ENCODE results near the gene C22orf15.

DNA sequence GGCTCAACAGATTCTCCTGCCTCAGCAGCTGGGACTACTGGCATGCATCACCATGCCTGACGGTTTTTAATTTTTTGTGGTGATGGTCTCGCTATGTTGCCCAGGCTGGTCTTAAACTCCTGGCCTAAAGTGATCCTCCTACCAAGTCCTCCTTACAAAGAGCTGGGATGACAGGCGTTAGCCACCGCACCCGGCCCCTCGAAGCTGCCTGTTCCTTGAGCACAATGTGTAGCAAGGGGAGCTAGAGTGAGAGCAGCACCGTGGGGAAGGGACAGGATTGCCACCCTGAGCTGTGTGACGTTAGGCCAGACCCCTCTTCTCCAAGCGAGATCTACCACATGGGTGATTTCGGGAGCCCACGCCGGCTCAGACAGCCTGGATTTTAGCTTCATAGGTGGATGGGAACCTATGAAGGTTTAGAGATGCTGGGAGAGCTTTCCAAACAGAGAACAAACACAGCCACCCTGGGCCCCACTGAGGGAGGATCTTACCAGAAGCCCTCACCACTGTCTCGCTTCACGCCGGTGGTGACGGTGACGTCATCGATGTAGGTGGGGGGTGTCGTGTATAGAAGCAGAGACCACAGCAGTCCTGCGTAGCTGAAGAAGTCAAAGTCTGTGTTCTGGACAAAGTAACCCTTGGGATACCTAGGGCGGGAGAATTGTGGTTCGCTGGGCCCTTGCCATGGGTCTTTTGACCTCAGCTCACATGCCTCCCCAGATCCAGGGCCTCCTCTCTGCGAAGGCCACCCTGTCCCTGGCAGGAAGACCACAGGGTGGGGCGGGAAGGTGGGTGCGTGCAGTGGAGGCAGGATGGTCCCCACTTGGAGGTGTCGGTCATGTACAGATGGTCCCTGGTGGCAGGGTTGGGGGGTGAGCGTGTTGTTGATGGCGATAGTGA is 48.8 kb upstream of the C22orf15 start:
- TF ChIP-seq, protein P1, sequence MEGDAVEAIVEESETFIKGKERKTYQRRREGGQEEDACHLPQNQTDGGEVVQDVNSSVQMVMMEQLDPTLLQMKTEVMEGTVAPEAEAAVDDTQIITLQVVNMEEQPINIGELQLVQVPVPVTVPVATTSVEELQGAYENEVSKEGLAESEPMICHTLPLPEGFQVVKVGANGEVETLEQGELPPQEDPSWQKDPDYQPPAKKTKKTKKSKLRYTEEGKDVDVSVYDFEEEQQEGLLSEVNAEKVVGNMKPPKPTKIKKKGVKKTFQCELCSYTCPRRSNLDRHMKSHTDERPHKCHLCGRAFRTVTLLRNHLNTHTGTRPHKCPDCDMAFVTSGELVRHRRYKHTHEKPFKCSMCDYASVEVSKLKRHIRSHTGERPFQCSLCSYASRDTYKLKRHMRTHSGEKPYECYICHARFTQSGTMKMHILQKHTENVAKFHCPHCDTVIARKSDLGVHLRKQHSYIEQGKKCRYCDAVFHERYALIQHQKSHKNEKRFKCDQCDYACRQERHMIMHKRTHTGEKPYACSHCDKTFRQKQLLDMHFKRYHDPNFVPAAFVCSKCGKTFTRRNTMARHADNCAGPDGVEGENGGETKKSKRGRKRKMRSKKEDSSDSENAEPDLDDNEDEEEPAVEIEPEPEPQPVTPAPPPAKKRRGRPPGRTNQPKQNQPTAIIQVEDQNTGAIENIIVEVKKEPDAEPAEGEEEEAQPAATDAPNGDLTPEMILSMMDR (IDR thresholded peaks at IDR 0.05; ENCODE audit: extremely low read depth in 1 of 2, insufficient read depth in 1 of 2, low read depth in 1 of 2, low read length in 2 of 2): no peak
- TF ChIP-seq POLR2AphosphoS5 (IDR thresholded peaks at IDR 0.05; ENCODE audit: insufficient read depth, low read depth, low read length) (no peak), POLR2A (IDR thresholded peaks at IDR 0.05; ENCODE audit: low read depth, low read length) (no peak), EZH2 (IDR thresholded peaks at IDR 0.05; ENCODE audit: borderline replicate concordance, low read depth, low read length, severe bottlenecking) (no peak), GATA2 (IDR thresholded peaks at IDR 0.05; ENCODE audit: insufficient read depth, insufficient read length, low read depth, low read length) (no peak), MYC (IDR thresholded peaks at IDR 0.05; ENCODE audit: low read depth, low read length) (no peak)
- TF ChIP-seq, protein P2, sequence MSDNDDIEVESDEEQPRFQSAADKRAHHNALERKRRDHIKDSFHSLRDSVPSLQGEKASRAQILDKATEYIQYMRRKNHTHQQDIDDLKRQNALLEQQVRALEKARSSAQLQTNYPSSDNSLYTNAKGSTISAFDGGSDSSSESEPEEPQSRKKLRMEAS (IDR thresholded peaks at IDR 0.05; ENCODE audit: insufficient read depth, insufficient read length): no peak
